Effector memory CD8-positive, alpha-beta T cell (primary cell): ENCODE data around the gene REPS2.

Source experiments
- ATAC-seq: fragments of 150-1000 bp; cut with Tn5 transposase; replicated peaks from 2 replicates; pipeline ENCODE4 v1.10.0; 2021; ENCODE audit warnings: mild to moderate bottlenecking, moderate library complexity
- DNase-seq, 3 experiments: peaks; one replicate each; pipeline ENCODE4 v3.0.0; 2021
- H3K27ac Mint-ChIP-seq, 2 donors: one replicate each; pipeline ENCODE4 v1.8.0; 2022; ENCODE audit warnings: mild to moderate bottlenecking in 2 of 2, mixed read lengths in 2 of 2, moderate library complexity in 2 of 2
- H3K27me3 Mint-ChIP-seq, 2 donors: one replicate each; pipeline ENCODE4 v1.8.0; 2022; ENCODE audit warnings: mixed read lengths in 2 of 2
- H3K36me3 Mint-ChIP-seq: one replicate; pipeline ENCODE4 v1.8.0; 2022; ENCODE audit warnings: mild to moderate bottlenecking, moderate library complexity, mixed read lengths; ENCODE audit not compliant: insufficient read depth
- H3K4me1 Mint-ChIP-seq, 2 donors: one replicate each; pipeline ENCODE4 v1.8.0; 2022; ENCODE audit warnings: low read depth in 2 of 2, mixed read lengths in 2 of 2
- H3K4me3 Mint-ChIP-seq, 2 donors: one replicate each; pipeline ENCODE4 v1.8.0; 2022; ENCODE audit warnings: mild to moderate bottlenecking in 2 of 2, mixed read lengths in 2 of 2, moderate library complexity in 2 of 2
- H3K9me3 Mint-ChIP-seq, 2 donors: one replicate each; pipeline ENCODE4 v1.8.0; 2022; ENCODE audit warnings: mixed read lengths in 2 of 2

Gene REPS2

DNA sequence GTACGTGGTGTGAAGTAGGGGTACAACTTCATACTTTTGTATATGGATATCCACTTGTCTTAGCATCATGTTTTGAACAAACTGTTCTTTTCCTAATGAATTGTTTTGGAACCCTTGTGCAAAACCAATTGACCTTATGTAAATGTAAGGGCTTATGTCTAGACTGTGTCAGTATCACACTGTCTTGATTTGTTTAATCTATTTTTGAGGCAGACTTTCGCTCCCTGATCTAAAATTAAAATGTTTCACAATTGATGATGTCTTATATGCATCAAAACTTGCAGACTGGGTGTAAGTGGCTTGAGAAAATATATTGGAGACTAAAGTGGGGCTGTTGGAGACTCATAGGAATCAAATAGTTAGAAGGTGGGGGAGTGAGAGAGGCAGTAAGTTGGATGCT is 25.2 kb downstream of the REPS2 start:
- DNase-seq (no peak), ATAC-seq (no peak)
- no peaks in the 10 kb centered on the region for H3K27me3 Mint-ChIP-seq
- H3K36me3 Mint-ChIP-seq, result no peaks in the 10 kb centered on the region
- H3K4me3 Mint-ChIP-seq, result no peak overlapping the region
- no peaks in the 10 kb centered on the region for H3K9me3 Mint-ChIP-seq
- H3K27ac Mint-ChIP-seq, result no peak overlapping the region
- peaks cover 0 to 2% of the 10 kb centered on the region in 2 donors for H3K4me1 Mint-ChIP-seq

DNA sequence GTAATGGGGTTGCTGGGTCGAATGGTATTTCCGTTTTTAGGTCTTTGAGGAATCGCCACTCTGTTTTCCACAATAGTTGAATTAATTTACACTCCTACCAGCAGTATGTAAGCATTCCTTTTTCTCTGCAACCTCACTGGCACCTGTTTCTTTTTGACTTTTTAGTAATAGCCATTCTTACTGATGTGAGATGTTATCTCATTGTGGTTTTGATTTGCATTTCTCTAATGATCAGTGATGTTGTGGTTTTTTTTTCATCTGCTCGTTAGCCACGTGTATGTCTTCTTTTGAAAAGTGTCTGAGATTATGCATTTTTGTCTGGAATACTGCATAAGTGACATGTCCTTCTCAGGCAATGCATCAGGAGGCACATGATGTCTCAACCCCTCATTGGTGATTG is 28.8 kb downstream of the REPS2 start:
- Mint-ChIP-seq H3K9me3 (no peaks in the 10 kb centered on the region), H3K27me3 (no peaks in the 10 kb centered on the region), H3K4me1 (peaks cover 0 to 2% of the 10 kb centered on the region in 2 donors), H3K27ac (no peak overlapping the region), H3K4me3 (no peak overlapping the region), H3K36me3 (no peaks in the 10 kb centered on the region)
- no peak for ATAC-seq
- no peak for DNase-seq

DNA sequence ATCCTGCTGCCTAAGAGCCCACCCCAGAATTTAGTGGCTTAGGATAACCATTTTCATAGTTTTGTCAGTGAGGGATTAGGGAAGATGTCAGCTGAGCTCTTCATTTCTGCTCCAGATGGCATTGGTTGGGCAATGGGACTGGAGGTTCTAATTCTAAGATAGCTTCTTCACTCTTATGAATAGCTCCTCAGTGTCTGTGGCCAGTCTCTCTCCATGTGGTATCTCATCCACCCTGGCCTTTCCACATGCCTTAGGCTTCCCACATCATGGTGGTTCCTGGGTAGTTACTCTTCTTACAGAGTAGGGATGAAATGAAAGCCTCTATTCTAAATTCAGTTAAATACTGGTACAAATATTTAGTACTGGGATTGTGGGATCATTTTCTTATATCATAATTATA is 31.3 kb downstream of the REPS2 start:
- Mint-ChIP-seq H3K36me3 (no peaks in the 10 kb centered on the region), H3K27me3 (no peaks in the 10 kb centered on the region), H3K9me3 (no peaks in the 10 kb centered on the region), H3K4me1 (no peaks in the 10 kb centered on the region), H3K4me3 (no peak overlapping the region), H3K27ac (no peak overlapping the region)
- ATAC-seq, result no peak
- no peak for DNase-seq

DNA sequence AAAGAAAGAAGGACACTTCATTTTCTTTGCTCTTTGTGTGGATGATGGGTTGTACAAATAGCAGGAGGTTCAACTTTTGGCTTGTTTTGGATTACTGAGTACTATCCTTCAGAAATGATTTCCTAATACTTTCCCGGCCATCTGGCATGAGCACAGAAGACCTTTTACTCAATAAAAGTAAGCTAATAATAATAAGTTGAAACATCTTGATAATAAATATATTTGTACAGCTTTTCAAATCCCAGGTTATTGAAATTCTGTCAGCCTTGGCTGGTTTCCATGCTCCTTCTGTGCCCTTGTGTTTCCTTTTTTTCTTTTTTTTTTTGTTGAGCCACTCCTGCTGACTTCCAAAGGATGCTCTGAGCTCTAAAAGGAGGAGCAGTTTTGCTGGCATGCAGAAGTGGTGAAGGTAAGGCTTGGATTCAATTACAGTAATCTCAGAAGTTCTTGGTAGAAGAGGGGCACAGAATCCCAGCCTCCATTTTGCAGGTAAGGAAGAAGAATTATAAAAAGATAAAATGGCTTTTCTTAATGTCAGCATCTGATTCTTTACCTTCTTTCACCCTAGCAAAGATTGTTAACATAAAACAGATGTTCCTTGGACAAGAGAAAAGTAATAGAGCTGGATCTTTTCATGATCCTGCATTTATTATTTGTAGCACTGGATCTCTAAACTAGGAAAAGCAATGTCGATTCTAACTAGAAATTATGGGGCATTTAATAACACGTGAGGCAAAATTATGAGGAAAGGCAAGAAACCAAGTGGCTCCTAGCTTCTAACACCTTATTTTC is 31.9 kb downstream of the REPS2 start:
- H3K36me3 Mint-ChIP-seq, result no peaks in the 10 kb centered on the region
- no peak for DNase-seq
- no peak for ATAC-seq
- no peak overlapping the region for H3K27ac Mint-ChIP-seq
- no peak overlapping the region for H3K4me3 Mint-ChIP-seq
- no peaks in the 10 kb centered on the region for H3K27me3 Mint-ChIP-seq
- no peaks in the 10 kb centered on the region for H3K9me3 Mint-ChIP-seq
- H3K4me1 Mint-ChIP-seq, result no peaks in the 10 kb centered on the region

DNA sequence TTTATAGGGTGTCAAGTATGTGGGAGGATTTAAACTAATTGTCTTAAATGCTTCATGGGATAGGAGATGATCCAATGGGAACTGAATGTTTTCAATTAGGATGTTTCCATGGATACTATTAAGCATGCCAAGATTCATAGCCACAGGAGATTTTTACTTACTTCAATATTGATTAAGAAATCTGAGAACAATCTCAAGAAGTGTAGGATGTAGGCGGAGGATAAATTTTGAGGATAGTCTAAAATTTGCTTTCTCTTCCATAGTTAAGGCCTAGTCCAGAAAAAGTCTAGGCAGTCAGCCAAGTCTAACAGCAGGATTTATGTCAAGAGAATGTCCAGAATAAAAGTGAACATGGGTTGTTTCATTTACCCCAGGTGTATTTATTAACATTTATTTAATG is 32.8 kb downstream of the REPS2 start:
- Mint-ChIP-seq H3K4me3 (no peak overlapping the region), H3K4me1 (no peaks in the 10 kb centered on the region), H3K27me3 (no peaks in the 10 kb centered on the region)

GRCh38 chrX:16981209-16981608 is 34.8 kb downstream of the REPS2 start:
- no peak for ATAC-seq
- no peak for DNase-seq
- H3K27me3 Mint-ChIP-seq, result no peaks in the 10 kb centered on the region
- H3K4me3 Mint-ChIP-seq, result no peak overlapping the region
- H3K4me1 Mint-ChIP-seq, result no peaks in the 10 kb centered on the region
- no peak overlapping the region for H3K27ac Mint-ChIP-seq
- H3K36me3 Mint-ChIP-seq, result no peaks in the 10 kb centered on the region
- H3K9me3 Mint-ChIP-seq, result no peaks in the 10 kb centered on the region

More for the DNA sequence above, 32.8 kb downstream of the REPS2 start:
- ATAC-seq, result no peak
- no peak for DNase-seq
- no peaks in the 10 kb centered on the region for H3K36me3 Mint-ChIP-seq
- H3K27ac Mint-ChIP-seq, result no peak overlapping the region
- H3K9me3 Mint-ChIP-seq, result no peaks in the 10 kb centered on the region

DNA sequence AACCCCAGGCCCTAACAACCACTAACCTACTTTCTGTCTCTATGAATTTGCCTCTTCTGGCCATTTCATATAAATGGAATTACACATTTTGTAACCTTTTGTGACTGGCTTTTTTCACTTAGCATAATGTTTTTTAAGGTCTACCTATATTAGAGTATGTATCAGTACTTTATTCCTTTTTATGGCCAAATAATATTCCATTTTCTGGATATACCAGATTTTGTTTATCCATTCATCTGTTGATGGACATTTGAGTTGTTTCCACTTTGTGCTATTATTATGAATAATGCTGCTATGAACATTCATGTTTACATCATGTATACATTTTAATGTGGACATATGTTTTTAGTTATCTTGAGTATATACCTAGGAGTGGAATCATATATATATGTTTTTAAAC is 35.5 kb downstream of the REPS2 start:
- ATAC-seq (no peak), DNase-seq (no peak)
- Mint-ChIP-seq H3K27ac (no peak overlapping the region), H3K4me3 (no peak overlapping the region), H3K9me3 (no peaks in the 10 kb centered on the region), H3K36me3 (no peaks in the 10 kb centered on the region), H3K27me3 (no peaks in the 10 kb centered on the region), H3K4me1 (no peaks in the 10 kb centered on the region)

DNA sequence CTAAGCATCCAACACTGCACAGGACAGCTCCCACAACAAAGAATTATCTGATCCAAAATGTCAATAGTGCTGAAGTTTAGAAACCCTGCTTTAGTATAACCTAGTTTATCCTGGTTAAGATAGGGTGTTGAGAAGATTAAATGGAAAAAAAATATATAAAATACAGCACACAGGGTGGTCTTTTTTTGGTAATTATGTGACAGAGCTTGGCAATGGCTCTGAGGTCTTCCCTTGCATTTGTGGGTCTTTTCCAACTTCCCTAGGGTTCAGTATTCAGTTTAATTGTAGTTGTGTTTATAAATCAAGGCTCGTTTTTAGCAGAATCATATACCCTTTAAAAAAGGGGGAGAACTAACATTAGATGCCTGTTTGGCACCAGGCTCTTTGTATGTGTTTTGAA is 36.6 kb downstream of the REPS2 start:
- no peak for ATAC-seq
- Mint-ChIP-seq H3K9me3 (no peaks in the 10 kb centered on the region), H3K4me3 (no peak overlapping the region), H3K27me3 (no peaks in the 10 kb centered on the region), H3K4me1 (no peaks in the 10 kb centered on the region), H3K36me3 (no peaks in the 10 kb centered on the region), H3K27ac (no peak overlapping the region)
- no peak for DNase-seq

GRCh38 chrX:16985286-16985685 is 38.8 kb downstream of the REPS2 start:
- DNase-seq (no peak), ATAC-seq (no peak)
- Mint-ChIP-seq H3K27me3 (no peaks in the 10 kb centered on the region), H3K9me3 (no peaks in the 10 kb centered on the region), H3K27ac (no peak overlapping the region), H3K4me1 (no peaks in the 10 kb centered on the region), H3K4me3 (no peak overlapping the region), H3K36me3 (no peaks in the 10 kb centered on the region)

DNA sequence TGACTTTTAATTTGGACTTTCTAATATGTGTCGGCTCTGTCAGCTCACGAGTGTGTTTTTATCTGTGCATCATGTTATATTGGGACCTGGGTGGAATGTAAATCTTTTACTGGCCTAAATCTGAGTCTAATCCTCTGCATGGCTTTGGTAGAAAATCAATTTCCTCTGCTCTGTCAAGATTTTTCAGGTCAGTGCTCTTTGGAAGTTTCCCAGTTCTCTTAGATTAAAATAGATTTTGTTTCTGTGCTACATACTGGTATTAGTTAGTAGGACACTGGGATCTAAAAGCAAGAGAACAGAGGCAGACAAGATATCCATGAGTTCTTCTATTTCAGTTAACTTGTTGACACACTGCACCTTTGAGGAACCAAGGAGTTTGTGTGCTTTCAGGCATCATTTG is 39.7 kb downstream of the REPS2 start:
- H3K4me3 Mint-ChIP-seq, result no peak overlapping the region
- no peaks in the 10 kb centered on the region for H3K27me3 Mint-ChIP-seq
- no peaks in the 10 kb centered on the region for H3K36me3 Mint-ChIP-seq

DNA sequence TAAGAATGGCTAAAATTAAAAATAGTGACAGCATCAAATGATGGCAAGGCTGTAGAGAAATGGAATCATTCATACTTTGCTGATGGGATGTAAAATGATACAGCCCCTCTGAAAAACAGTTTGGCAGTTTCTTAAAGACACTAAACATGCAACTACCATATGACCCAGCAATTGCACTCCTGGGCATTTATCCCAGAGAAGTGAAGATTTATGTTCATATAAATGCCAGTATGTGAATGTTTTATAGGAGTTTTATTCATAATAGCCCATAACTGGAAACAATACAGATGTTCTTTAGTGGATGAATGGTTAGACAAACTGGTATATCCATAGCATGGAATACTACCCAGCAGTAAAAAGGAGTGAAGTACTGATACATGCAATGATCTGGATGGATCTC is 43.3 kb downstream of the REPS2 start:
- H3K27ac Mint-ChIP-seq, result no peak overlapping the region

More for the DNA sequence above, 39.7 kb downstream of the REPS2 start:
- Mint-ChIP-seq H3K9me3 (no peaks in the 10 kb centered on the region), H3K27ac (no peak overlapping the region), H3K4me1 (no peaks in the 10 kb centered on the region)
- ATAC-seq (no peak), DNase-seq (no peak)

GRCh38 chrX:16990839-16991238 is 44.4 kb downstream of the REPS2 start:
- ATAC-seq, result no peak
- DNase-seq, result no peak
- H3K36me3 Mint-ChIP-seq, result no peaks in the 10 kb centered on the region
- no peak overlapping the region for H3K27ac Mint-ChIP-seq
- H3K27me3 Mint-ChIP-seq, result no peaks in the 10 kb centered on the region
- H3K4me3 Mint-ChIP-seq, result no peak overlapping the region
- no peaks in the 10 kb centered on the region for H3K4me1 Mint-ChIP-seq
- H3K9me3 Mint-ChIP-seq, result no peaks in the 10 kb centered on the region

More for the DNA sequence above, 43.3 kb downstream of the REPS2 start:
- H3K4me1 Mint-ChIP-seq, result no peaks in the 10 kb centered on the region
- no peak overlapping the region for H3K4me3 Mint-ChIP-seq
- no peaks in the 10 kb centered on the region for H3K9me3 Mint-ChIP-seq
- no peaks in the 10 kb centered on the region for H3K36me3 Mint-ChIP-seq
- DNase-seq, result no peak
- ATAC-seq, result no peak
- no peaks in the 10 kb centered on the region for H3K27me3 Mint-ChIP-seq

DNA sequence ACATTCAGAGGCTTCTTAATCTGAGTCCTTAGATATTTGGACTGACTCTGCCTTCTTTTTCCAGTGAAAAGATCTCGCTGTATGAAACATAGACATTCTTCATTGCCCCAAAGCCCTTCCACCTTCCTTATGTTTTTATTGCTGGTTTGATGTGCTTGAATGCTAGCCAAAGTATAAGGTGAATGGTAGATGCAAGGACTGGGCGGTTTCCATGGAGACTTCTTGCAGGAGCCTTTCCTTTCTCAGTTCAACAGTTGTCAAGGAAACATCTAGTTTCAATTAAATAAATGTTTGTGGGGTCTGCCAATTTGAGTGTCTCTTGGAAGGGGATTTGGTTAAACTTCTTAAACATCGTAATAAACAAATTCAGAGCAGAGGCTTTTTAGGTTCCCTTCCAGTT is 46.0 kb downstream of the REPS2 start:
- H3K27ac Mint-ChIP-seq, result no peak overlapping the region
- no peak for ATAC-seq
- H3K36me3 Mint-ChIP-seq, result no peaks in the 10 kb centered on the region
- no peak for DNase-seq
- no peaks in the 10 kb centered on the region for H3K4me1 Mint-ChIP-seq
- H3K9me3 Mint-ChIP-seq, result no peaks in the 10 kb centered on the region
- H3K27me3 Mint-ChIP-seq, result no peaks in the 10 kb centered on the region
- no peak overlapping the region for H3K4me3 Mint-ChIP-seq

DNA sequence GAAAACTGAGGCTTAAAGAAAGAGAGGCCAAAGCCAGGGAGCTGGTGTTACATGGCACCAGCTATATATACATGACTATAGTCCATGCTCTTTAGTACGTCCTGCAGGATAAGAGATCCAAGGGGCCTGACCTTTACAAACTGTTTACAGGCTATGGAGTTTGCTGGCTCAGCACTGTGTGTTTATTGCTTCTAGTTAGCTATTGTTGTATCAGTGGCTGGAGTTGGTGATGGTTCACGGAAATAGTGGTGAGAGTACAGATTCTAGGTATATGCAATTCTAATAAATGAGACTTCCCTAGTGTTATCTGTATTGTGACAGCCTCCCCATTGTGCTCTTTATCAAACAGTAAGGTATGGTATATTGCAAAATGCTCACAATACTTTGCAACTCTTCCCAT is 46.5 kb downstream of the REPS2 start:
- no peaks in the 10 kb centered on the region for H3K36me3 Mint-ChIP-seq
- H3K27me3 Mint-ChIP-seq, result no peaks in the 10 kb centered on the region
- no peak overlapping the region for H3K4me3 Mint-ChIP-seq
- ATAC-seq (no peak), DNase-seq (no peak)
- no peak overlapping the region for H3K27ac Mint-ChIP-seq
- H3K9me3 Mint-ChIP-seq, result no peaks in the 10 kb centered on the region
- no peaks in the 10 kb centered on the region for H3K4me1 Mint-ChIP-seq
